ENCODE results near the gene CDH16. TPM values are rescaled to one million over a fixed set of nuclear protein-coding genes. Genes with fewer than 3 reads are reported as not detected.

The CDH16 gene
- total and polyA plus RNA-seq, 2 donors (not counting 3 experiments of a cell fraction or from before 2014, with no cell fraction given) = not detected

DNA sequence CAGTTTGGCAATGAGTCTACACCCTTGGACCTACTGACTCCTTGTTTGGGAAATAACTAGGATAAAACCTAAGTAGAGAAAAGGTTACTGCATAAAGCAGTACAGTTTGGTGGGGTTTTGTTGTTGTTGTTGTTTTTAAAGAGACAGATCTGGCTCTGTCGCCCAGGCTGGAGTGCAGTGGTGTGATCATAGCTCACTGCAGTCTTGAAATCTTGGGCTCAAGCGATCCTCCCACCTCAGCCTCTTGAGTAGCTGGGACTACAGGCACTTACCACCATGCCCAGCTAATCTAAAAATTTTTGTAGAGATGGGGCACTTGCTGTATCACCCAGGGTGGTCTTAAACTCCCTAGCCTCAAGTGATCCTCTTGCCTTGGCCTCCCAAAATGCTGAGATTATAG is 37.1 kb downstream of the CDH16 start:
- ChIA-PET POLR2A (no interaction called here), CTCF (interaction anchor here (1.5 to 3.4 kb wide), 9 partner anchors 8 to 273 kb away, joined by 3 to 18 read pairs (median 11); partner anchors contain the start of genes CES3 and NAE1)
- H2AFZ ChIP-seq (ENCODE audit: low read depth, low read length) = no peak overlapping the region
- H3K4me1 ChIP-seq (ENCODE audit: control insufficient read depth, extremely low read depth, insufficient read depth, low read length) = peaks cover 7% of the 10 kb centered on the region
- H3K4me2 ChIP-seq (ENCODE audit: insufficient read depth, low read length) = no peak overlapping the region
- H3K9me3 ChIP-seq (replicated peaks; ENCODE audit: control insufficient read depth, insufficient read depth, low read length) = no peaks in the 10 kb centered on the region
- H3K27ac ChIP-seq (ENCODE audit: insufficient read depth, low read depth, low read length) = no peak overlapping the region
- no peaks in the 10 kb centered on the region for H3K9me1 ChIP-seq (replicated peaks; ENCODE audit: control insufficient read depth, extremely low read depth, insufficient read depth, low read length)
- no peaks in the 10 kb centered on the region for H3K27me3 ChIP-seq (ENCODE audit: control insufficient read depth in 2 of 2, insufficient read depth in 2 of 2, low read length in 2 of 2)
- BruUV-seq (replicated peaks) = no TSS peak
- peaks cover 3 to 9% of the 10 kb centered on the region in 2 experiments for H3K36me3 ChIP-seq (ENCODE audit: control insufficient read depth in 2 of 2, extremely low read depth in 1 of 2, insufficient read depth in 2 of 2, low read length in 2 of 2)
- intact Hi-C loops (cut with micrococcal nuclease) (no loop called here), dilution Hi-C loops (cut with MboI; ENCODE audit: extremely low pct_ligation_motif_present, low sequenced_read_pairs) (no loop called here)
- H3K9ac ChIP-seq (replicated peaks; ENCODE audit: extremely low read depth, insufficient read depth, low read length) = no peak overlapping the region
- peaks cover 1% of the 10 kb centered on the region for H4K20me1 ChIP-seq (replicated peaks; ENCODE audit: control insufficient read depth, extremely low read depth, insufficient read depth, low read length)
- no peak for DNase-seq (ENCODE audit: low read depth, low spot score)
- FAIRE-seq = no peak
- H3K79me2 ChIP-seq (ENCODE audit: control insufficient read depth, insufficient read depth, low read length) = no peaks in the 10 kb centered on the region
- H3K4me3 ChIP-seq (replicated peaks in 1 of 3; ENCODE audit: insufficient read depth in 1 of 3, low read depth in 1 of 3, low read length in 3 of 3) = no peak overlapping the region
- TF ChIP-seq POLR2A (IDR thresholded peaks at IDR 0.05; ENCODE audit: low read depth, low read length) (no peak), MYC (IDR thresholded peaks at IDR 0.05; ENCODE audit: low read depth, low read length) (no peak), FOS (IDR thresholded peaks at IDR 0.05; ENCODE audit: borderline replicate concordance, insufficient read depth, low read length) (no peak), EZH2 (IDR thresholded peaks at IDR 0.05; ENCODE audit: borderline replicate concordance, low read depth, low read length, severe bottlenecking) (no peak), CTCF (IDR thresholded peaks at IDR 0.05; ENCODE audit: extremely low read depth in 1 of 2, insufficient read depth in 1 of 2, low read depth in 1 of 2, low read length in 2 of 2) (no peak)
- TF ChIP-seq, protein P1, sequence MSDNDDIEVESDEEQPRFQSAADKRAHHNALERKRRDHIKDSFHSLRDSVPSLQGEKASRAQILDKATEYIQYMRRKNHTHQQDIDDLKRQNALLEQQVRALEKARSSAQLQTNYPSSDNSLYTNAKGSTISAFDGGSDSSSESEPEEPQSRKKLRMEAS (IDR thresholded peaks at IDR 0.05; ENCODE audit: insufficient read depth, insufficient read length) = no peak
